SU-DHL-6 (cell line): Measurements from ENCODE around the gene PIK3R1.

Experiments
- H2AFZ ChIP-seq: fragments of 200-600 bp; sonication (generic); 2 replicates; pipeline ENCODE4 v1.6.1; 2014; ENCODE audit warnings: low read depth, mild to moderate bottlenecking, moderate library complexity, mixed read lengths, antibody characterized with exemption, low read length; ENCODE audit not compliant: severe bottlenecking
- H3F3A ChIP-seq: fragments of 200-600 bp; shearing (Covaris generic); 2 replicates; pipeline ENCODE4 v1.6.0; 2016; ENCODE audit warnings: antibody characterized with exemption, mild to moderate bottlenecking; ENCODE audit not compliant: insufficient read depth
- H3K27ac ChIP-seq: fragments of 200-600 bp; sonication (generic); 2 replicates; pipeline ENCODE4 v1.5.1; 2016; ENCODE audit warnings: low read depth, mild to moderate bottlenecking, low read length, moderate library complexity, mixed read lengths
- H3K27me3 ChIP-seq: fragments of 200-600 bp; sonication (generic), shearing (Covaris generic); 2 replicates; pipeline ENCODE4 v1.6.0; 2014; ENCODE audit warnings: mild to moderate bottlenecking, low read length
- H3K36me3 ChIP-seq: fragments of 200-600 bp; sonication (generic); 2 replicates; pipeline ENCODE4 v1.6.1; 2014; ENCODE audit warnings: mild to moderate bottlenecking, low read length, mixed read lengths
- H3K4me2 ChIP-seq: fragments of 300-600, 200-600 bp; shearing (Covaris generic), sonication (generic); 2 replicates; pipeline ENCODE4 v1.6.0; 2014; ENCODE audit warnings: low read length, low read depth, mild to moderate bottlenecking; ENCODE audit not compliant: poor library complexity, severe bottlenecking
- H3K4me3 ChIP-seq: fragments of 200-600 bp; sonication (generic); 2 replicates; pipeline ENCODE4 v1.5.1; 2014; ENCODE audit warnings: antibody characterized with exemption, low read length, mild to moderate bottlenecking, mixed read lengths; ENCODE audit not compliant: insufficient read depth, poor library complexity, severe bottlenecking
- H3K79me2 ChIP-seq: fragments of 200-600 bp; sonication (generic); 2 replicates; pipeline ENCODE4 v1.6.1; 2014; ENCODE audit warnings: mild to moderate bottlenecking, low read length, moderate library complexity; ENCODE audit not compliant: insufficient read depth
- H3K9ac ChIP-seq: fragments of 200-600 bp; sonication (generic); 2 replicates; pipeline ENCODE4 v1.7.0; 2014; ENCODE audit warnings: mild to moderate bottlenecking, low read length
- H3K9me2 ChIP-seq: fragments of 200-600 bp; sonication (generic); replicated peaks from 2 replicates; pipeline ENCODE4 v1.6.1; 2014; ENCODE audit warnings: low read length; ENCODE audit not compliant: insufficient read depth
- H3K9me3 ChIP-seq: fragments of 200-600 bp; sonication (generic); 2 replicates; pipeline ENCODE4 v1.6.1; 2014; ENCODE audit warnings: low read length, mixed read lengths; ENCODE audit not compliant: insufficient read depth
- H4K20me1 ChIP-seq: fragments of 200-600 bp; sonication (generic); 2 replicates; pipeline ENCODE4 v1.6.1; 2014; ENCODE audit warnings: low read depth, mild to moderate bottlenecking, antibody characterized with exemption, low read length, moderate library complexity, mixed read lengths
- EZH2phosphoT487 ChIP-seq: fragments of 200-600 bp; sonication (generic), shearing (Covaris generic); conservative IDR thresholded peaks from 2 replicates; pipeline ENCODE4 v1.6.1; 2018; ENCODE audit warnings: mild to moderate bottlenecking, antibody characterized with exemption, low read length, moderate library complexity, mixed read lengths
- TF ChIP-seq, protein P1 (sequence below): fragments of 200-600 bp; sonication (generic); IDR thresholded peaks from one replicate; pipeline ENCODE4 v1.5.1; 2017; ENCODE audit warnings: antibody characterized with exemption, mild to moderate bottlenecking, low read length, moderate library complexity; ENCODE audit not compliant: insufficient read depth, poor library complexity, severe bottlenecking

The PIK3R1 gene

DNA sequence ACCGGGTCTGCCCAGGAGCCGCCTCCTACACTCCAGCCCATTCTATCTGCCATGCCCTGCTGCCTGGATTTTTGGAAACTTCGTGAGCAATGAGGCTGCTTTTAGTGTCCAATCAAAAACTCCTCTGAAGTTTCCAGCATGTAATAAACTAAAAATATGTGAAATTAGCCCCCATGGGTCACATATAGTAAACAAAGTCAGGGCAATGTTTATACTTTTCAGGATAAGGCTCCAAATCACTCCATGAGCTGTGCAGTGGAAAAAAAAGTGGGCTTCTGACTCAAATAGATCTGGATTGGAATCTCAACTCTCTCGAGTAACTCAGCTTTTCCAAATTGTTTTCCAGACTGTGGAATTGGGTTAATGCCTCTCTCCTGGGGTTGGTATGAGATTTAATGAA is 68.2 kb downstream of the PIK3R1 start:
- no peak overlapping the region for H3K4me3 ChIP-seq
- H3K27ac ChIP-seq: no peak overlapping the region
- H3K9me2 ChIP-seq: no peaks in the 10 kb centered on the region
- H3K4me2 ChIP-seq: no peak overlapping the region
- H3K36me3 ChIP-seq: peaks cover 10% of the 10 kb centered on the region; the same call in 1 of the 2 replicates
- 0 out of 2 replicates have a peak, but pooled peaks cover 2% of the 10 kb centered on the region for H3K79me2 ChIP-seq
- H3K27me3 ChIP-seq: no peaks in the 10 kb centered on the region
- H3K9me3 ChIP-seq: no peaks in the 10 kb centered on the region
- TF ChIP-seq, protein P1, sequence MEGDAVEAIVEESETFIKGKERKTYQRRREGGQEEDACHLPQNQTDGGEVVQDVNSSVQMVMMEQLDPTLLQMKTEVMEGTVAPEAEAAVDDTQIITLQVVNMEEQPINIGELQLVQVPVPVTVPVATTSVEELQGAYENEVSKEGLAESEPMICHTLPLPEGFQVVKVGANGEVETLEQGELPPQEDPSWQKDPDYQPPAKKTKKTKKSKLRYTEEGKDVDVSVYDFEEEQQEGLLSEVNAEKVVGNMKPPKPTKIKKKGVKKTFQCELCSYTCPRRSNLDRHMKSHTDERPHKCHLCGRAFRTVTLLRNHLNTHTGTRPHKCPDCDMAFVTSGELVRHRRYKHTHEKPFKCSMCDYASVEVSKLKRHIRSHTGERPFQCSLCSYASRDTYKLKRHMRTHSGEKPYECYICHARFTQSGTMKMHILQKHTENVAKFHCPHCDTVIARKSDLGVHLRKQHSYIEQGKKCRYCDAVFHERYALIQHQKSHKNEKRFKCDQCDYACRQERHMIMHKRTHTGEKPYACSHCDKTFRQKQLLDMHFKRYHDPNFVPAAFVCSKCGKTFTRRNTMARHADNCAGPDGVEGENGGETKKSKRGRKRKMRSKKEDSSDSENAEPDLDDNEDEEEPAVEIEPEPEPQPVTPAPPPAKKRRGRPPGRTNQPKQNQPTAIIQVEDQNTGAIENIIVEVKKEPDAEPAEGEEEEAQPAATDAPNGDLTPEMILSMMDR: no peak
- TF ChIP-seq EZH2phosphoT487: no peak
- no peak overlapping the region for H2AFZ ChIP-seq
- no peaks in the 10 kb centered on the region for H4K20me1 ChIP-seq
- no peak overlapping the region for H3K9ac ChIP-seq
- H3F3A ChIP-seq: peaks cover 24% of the 10 kb centered on the region

DNA sequence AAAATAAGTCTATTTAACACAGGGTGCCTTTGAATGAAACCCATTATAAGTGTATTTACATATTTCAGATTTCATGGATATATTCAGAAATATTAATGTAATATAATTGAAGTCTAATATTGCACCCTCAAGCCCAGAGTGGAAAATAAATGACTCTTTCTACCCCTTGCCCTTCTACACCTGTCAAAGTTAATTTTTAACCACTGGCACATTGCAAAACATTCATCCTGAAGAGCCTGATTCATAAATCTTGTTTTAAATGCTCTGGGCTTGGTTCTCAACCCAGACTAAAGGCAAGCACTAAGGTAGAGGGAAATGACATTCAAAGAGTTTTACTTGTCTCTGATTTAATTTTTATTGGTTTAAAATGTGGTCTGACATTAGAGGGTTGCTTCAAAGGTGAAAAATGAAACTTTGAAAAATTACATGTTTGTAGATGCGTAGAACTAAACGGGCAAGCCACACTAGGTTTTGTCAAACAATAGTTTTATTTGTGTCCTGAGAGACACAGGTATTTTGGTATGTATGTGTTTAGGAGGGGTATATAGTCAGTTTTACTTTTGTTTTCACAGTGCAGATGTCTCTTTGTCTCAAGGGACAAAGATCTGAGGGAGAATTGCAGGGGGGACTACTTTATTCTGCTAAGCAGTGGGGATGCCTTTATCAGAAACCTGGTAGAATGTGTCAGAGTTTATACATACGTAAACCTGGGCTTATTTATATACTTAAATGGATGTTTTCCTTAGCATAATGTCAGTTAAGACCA is 69.7 kb downstream of the PIK3R1 start:
- no peaks in the 10 kb centered on the region for H3K27me3 ChIP-seq
- H3K79me2 ChIP-seq: 0 out of 2 replicates have a peak, but pooled peaks cover 5% of the 10 kb centered on the region
- TF ChIP-seq EZH2phosphoT487: no peak
- TF ChIP-seq, protein P1: no peak
- H3K9me3 ChIP-seq: no peaks in the 10 kb centered on the region
- no peak overlapping the region for H3K9ac ChIP-seq
- no peaks in the 10 kb centered on the region for H3K9me2 ChIP-seq
- H2AFZ ChIP-seq: no peak overlapping the region
- peak overlapping the region; percentile 21 for H3K4me2 ChIP-seq
- H4K20me1 ChIP-seq: no peaks in the 10 kb centered on the region
- no peak overlapping the region for H3K4me3 ChIP-seq
- peaks cover 24% of the 10 kb centered on the region for H3F3A ChIP-seq
- H3K27ac ChIP-seq: peak overlapping the region; percentile 46
- H3K36me3 ChIP-seq: peaks cover 9% of the 10 kb centered on the region; the same call in 1 of the 2 replicates

DNA sequence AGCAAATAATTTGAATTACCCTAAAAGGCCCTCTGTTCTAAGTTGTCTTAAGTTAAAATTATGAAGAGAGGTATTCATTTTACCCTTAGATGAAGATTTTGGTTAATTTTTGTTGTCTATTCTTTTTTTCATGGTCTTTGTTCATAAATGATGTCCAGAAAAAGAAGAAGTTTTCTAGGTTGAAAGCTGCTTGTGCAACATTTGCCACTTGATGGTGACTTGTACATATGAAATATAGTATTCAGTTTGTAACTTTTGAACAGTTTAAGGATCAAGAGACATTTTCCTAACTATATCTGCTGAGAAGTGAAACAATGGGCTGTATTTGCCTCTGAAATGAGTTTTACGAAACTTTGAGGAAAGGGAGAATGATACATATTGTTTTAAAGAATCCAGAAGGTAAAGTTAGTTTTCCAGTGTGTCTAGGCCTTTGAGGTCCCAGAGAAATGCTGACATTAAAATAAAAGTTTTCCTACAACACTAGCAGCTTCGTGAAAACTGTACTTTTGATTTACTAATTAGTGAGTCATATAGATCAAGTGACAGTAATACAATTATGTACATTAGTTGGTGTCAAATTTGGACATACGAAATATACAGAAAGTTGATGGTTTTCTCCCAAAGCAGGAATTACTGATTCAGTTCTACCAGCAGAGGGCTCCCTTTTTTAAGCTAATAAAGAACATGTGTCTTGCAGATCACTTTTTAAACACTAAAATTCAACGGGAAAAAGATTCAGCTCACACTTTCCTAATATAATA is 70.5 kb downstream of the PIK3R1 start:
- H3K27ac ChIP-seq: peak overlapping the region; percentile 59
- no peaks in the 10 kb centered on the region for H3K9me2 ChIP-seq
- H3K79me2 ChIP-seq: 0 out of 2 replicates have a peak, but pooled peaks cover 5% of the 10 kb centered on the region
- no peak overlapping the region for H3K4me3 ChIP-seq
- H3K36me3 ChIP-seq: peaks cover 1% of the 10 kb centered on the region; the same call in 1 of the 2 replicates
- peaks cover 24% of the 10 kb centered on the region for H3F3A ChIP-seq
- H3K4me2 ChIP-seq: peak overlapping the region; percentile 68
- no peaks in the 10 kb centered on the region for H3K27me3 ChIP-seq
- TF ChIP-seq, protein P1: peak; percentile 55
- TF ChIP-seq EZH2phosphoT487: no peak
- H3K9ac ChIP-seq: no peak overlapping the region
- H4K20me1 ChIP-seq: no peaks in the 10 kb centered on the region
- no peak overlapping the region for H2AFZ ChIP-seq
- no peaks in the 10 kb centered on the region for H3K9me3 ChIP-seq
